C4-2B (cell line): ENCODE results near the gene SMIM35.

Source experiments
- CTCF ChIP-seq: fragments of 450-650 bp; conservative IDR thresholded peaks from 2 replicates; pipeline ENCODE4 v1.5.1; 2017; ENCODE audit warnings: mild to moderate bottlenecking
- ZFX ChIP-seq: fragments of 450-650 bp; IDR thresholded peaks from 2 replicates; pipeline ENCODE4 v1.6.1; 2017

DNA sequence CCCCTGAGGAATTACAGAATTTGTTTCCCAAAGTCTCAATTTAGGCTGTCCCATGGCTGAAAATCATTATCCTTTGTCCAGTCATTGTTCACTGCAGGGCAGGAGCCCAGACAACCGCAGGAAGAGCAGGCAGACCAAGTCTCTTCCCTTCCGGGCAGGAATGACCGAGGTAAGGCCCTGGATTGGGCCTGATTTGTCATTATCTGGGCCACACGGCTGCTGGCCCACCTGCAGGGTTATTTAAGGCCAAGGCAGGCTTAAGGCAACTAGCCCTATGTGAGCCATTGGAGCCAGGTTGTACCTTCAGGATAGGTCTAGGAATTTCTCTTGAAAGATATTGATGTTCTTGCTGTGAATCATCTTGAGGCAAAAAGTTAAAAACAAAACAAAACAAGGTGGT is 110.3 kb downstream of the SMIM35 start:
- TF ChIP-seq CTCF = no peak
- TF ChIP-seq ZFX = no peak
